Heart left ventricle (tissue), 16 donors: ENCODE data around the gene TTC7B. TPM values are rescaled to one million over a fixed set of nuclear protein-coding genes. Genes with fewer than 3 reads are reported as not detected.

Experiments
- ATAC-seq, 4 donors: fragments of 200-7000 bp; cut with Tn5 transposase; one replicate each; pipeline ENCODE4 v1.9.1; 2020 to 2022; ENCODE audit warnings: moderate library complexity in 4 of 4, mild to moderate bottlenecking in 3 of 4, moderate number of reproducible peaks in 1 of 4
- DNase-seq, 5 donors: peaks; one replicate each; pipeline ENCODE4 v3.0.0-alpha.2; 2020
- H3K27ac ChIP-seq, 12 donors: fragments of 200-600 bp; sonication (generic) in 4 of 12; one replicate each; pipeline versions ENCODE4 v1.5.0 to v1.8.0; 2016 to 2022; ENCODE audit warnings: mild to moderate bottlenecking in 2 of 12
- H3K27me3 ChIP-seq, 9 donors: fragments of 200-600 bp; sonication (generic) in 2 of 9; one replicate each; pipeline versions ENCODE4 v1.5.1 to v1.8.0; 2016 to 2022; ENCODE audit warnings: mild to moderate bottlenecking in 3 of 9
- H3K36me3 ChIP-seq, 9 donors: fragments of 200-600 bp; sonication (generic) in 2 of 9; one replicate each; pipeline versions ENCODE4 v1.5.0 to v1.8.0; 2018 to 2022; ENCODE audit warnings: mild to moderate bottlenecking in 2 of 9
- H3K4me1 ChIP-seq, 12 donors: fragments of 200-600 bp; sonication (generic) in 4 of 12; one replicate each; pipeline versions ENCODE4 v1.5.0 to v1.8.0; 2016 to 2022; ENCODE audit warnings: mild to moderate bottlenecking in 3 of 12
- H3K4me3 ChIP-seq, 12 donors: fragments of 200-600 bp; sonication (generic) in 4 of 12; one replicate each; pipeline versions ENCODE4 v1.5.0 to v1.8.0; 2017 to 2022; ENCODE audit warnings: mild to moderate bottlenecking in 9 of 12, moderate library complexity in 4 of 12
- H3K9me3 ChIP-seq, 12 donors: fragments of 200-600 bp; sonication (generic) in 4 of 12; one replicate each; pipeline versions ENCODE4 v1.5.0 to v1.8.0; 2016 to 2022; ENCODE audit warnings: mild to moderate bottlenecking in 1 of 12
- POLR2A ChIP-seq, 2 donors: fragments of 450-650 bp; IDR thresholded peaks; one replicate each; pipeline ENCODE4 v1.6.1; 2017; ENCODE audit warnings: antibody characterized with exemption in 2 of 2, mild to moderate bottlenecking in 2 of 2, moderate library complexity in 2 of 2
- WGBS, 4 donors: extraction: QIAGEN DNeasy Blood & Tissue Kit in 2 of 4; methylation state at CpG; one replicate each; pipeline versions ENCODE4 v1.1.5 to v1.1.7; 2013 to 2018; 5-methylcytosine and 5-hydroxymethylcytosine counted together
- intact Hi-C, 10 donors: fragments of 100-400 bp; cut with DNase I; formaldehyde crosslinking; loops; one replicate each; pipeline versions ENCODE4 v1.11.1 to v1.14.2; 2022
- polyA plus RNA-seq, 2 donors: library from polyadenylated mRNA; stranded (reverse); fragments of 200-250 nt; gene quantifications; one replicate each; pipeline ENCODE4 v1.2.3, GENCODE V29; 2013
- total RNA-seq, 9 donors: library from RNA; depleted of rRNA in 2 of 9; stranded (reverse); fragments of >200 nt in 2 of 9; fragmentation: NEBNext Ultra II Directional in 3 of 9; extraction: Animal tissue kit (Norgen Biotek cat#: 25700) in 3 of 9; gene quantifications; one replicate each; pipeline versions ENCODE4 v1.1.0 to v1.2.4, GENCODE V29; 2016 to 2023
- TF ChIP-seq, protein P1 (sequence below), 12 donors: fragments of 200-600 bp; sonication (generic) in 4 of 12; IDR thresholded peaks; one replicate each; pipeline versions ENCODE4 v1.5.0 to v1.8.0; 2018 to 2022; ENCODE audit warnings: antibody characterized with exemption in 12 of 12, mild to moderate bottlenecking in 5 of 12
- donor health status: ischemic (EF 13 %, LVEDD 7.1; RV severe dilation, severe dysfunction).
- donor health status: healthy with polysubstance abuse.
- donor health status: DM: no; HTN: yes; CAD: no.
- donor health status: DM: no; HTN: no; CAD: no.
- donor health status: ischemic (EF 25% LVEDD 6.9; RV normal size, moderate dysfunction).
- donor health status: ischemic (EF 25% LVEDD 5.7; RV mildly dilated, moderate dysfunction).
- donor health status: healthy.
- donor health status: DM: yes; HTN: yes; CAD: no.
- donor health status: ischemic (EF 35%, LVEDD 5.7; RV mildly dilated, moderate dysfunction).
- donor health status: nonischemic (EF 11% LVEDD 7.7; RV severe dilation, severe dysfunction).
- donor health status: DM: yes; HTN: yes; CAD: no.
- donor health status: PGD.
- donor health status: ischemic (EF 29% LVEDD 5.4; RV normal size, mild dysfunction).
- donor health status: nonischemic (EF 23%, LVEDD 6.1; RV moderate dilation, normal function).

TTC7B gene
- total and polyA plus RNA-seq, 11 donors, result 20.3 to 76.1 (median 62.6) TPM

DNA sequence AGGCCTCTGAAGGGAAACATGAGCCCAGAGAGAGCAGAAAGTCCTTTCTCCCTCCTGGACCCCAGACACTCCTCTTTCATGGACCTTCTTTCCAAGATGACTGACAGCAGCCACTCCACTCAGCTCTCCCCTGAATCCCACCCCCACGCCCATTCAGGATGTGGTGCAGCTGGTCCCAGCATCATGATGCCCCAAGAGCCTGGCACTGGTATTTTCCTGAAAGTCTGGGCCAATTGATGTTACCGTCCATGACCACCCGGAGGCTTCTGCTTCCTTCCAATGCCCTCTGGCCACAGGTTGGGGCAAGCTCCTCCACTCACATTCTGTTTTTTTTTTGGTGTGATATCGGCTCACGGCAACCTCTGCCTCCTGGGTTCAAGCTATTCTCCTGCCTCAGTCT lies 306.8 kb downstream of the TTC7B start:
- Histone ChIP-seq H3K27me3 (no peaks in the 10 kb centered on the region), H3K27ac (peak overlapping the region in 1 of 12 donors; percentile 20), H3K9me3 (no peaks in the 10 kb centered on the region), H3K36me3 (no peaks in the 10 kb centered on the region), H3K4me1 (peaks cover 3 to 28% (median 22%) of the 10 kb centered on the region in 12 donors), H3K4me3 (no peak overlapping the region)
- ATAC-seq (no peak), DNase-seq (no peak)
- WGBS, 4 donors, result 73 to 75% (median 75%) methylated on average over 5 of the region's 5 CpGs
- intact Hi-C loops, result no loop called here
- TF ChIP-seq, protein P1, sequence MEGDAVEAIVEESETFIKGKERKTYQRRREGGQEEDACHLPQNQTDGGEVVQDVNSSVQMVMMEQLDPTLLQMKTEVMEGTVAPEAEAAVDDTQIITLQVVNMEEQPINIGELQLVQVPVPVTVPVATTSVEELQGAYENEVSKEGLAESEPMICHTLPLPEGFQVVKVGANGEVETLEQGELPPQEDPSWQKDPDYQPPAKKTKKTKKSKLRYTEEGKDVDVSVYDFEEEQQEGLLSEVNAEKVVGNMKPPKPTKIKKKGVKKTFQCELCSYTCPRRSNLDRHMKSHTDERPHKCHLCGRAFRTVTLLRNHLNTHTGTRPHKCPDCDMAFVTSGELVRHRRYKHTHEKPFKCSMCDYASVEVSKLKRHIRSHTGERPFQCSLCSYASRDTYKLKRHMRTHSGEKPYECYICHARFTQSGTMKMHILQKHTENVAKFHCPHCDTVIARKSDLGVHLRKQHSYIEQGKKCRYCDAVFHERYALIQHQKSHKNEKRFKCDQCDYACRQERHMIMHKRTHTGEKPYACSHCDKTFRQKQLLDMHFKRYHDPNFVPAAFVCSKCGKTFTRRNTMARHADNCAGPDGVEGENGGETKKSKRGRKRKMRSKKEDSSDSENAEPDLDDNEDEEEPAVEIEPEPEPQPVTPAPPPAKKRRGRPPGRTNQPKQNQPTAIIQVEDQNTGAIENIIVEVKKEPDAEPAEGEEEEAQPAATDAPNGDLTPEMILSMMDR (IDR thresholded peaks at IDR 0.05), result no peak
- TF ChIP-seq POLR2A (IDR thresholded peaks at IDR 0.05), result no peak

DNA sequence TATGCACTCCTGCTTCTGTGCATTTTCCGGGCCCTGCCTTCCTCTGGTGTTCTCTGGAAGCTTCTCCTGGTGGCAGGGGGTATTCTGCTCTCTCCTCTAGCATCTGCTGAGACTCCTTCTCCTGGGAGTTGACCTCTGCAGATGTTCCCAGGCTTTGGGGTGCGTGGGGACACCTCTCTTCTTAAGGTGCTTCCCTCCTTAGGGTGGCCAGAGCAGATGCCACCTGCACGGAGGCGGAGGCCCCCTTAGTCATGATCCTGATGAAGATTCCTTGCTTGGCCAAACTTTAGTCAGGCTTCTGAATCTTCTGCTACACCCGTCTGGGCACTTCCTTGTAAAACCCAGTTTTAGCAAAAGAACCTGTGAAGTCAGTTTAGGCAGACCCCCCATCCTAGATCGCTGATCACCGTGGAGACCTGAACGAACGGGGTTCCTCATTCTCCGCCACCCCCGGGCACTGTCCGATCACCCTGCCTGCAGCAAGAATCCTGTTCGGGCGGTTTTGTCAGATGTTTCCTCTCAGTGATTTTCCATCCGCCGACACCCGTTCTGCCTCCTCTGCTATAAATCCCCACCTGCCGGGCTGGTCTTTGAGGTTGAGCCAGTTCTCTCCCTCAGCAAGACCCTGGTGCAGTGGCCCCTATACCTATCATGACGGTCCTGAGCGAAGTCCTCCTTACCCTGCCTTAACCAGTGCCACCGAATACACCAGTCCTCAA lies 307.5 kb downstream of the TTC7B start:
- Histone ChIP-seq H3K4me1 (peaks cover 3 to 22% (median 18%) of the 10 kb centered on the region in 12 donors), H3K27ac (no peak overlapping the region), H3K4me3 (no peak overlapping the region), H3K27me3 (no peaks in the 10 kb centered on the region), H3K36me3 (no peaks in the 10 kb centered on the region), H3K9me3 (no peaks in the 10 kb centered on the region)
- TF ChIP-seq, protein P1 (IDR thresholded peaks at IDR 0.05), result no peak
- TF ChIP-seq POLR2A (IDR thresholded peaks at IDR 0.05), result no peak
- DNase-seq (peak in 1 of 5 donors; percentile 48), ATAC-seq (no peak)
- WGBS, 4 donors, result 53 to 72% (median 63%) methylated on average over 21 of the region's 21 CpGs
- intact Hi-C loops, result no loop called here

DNA sequence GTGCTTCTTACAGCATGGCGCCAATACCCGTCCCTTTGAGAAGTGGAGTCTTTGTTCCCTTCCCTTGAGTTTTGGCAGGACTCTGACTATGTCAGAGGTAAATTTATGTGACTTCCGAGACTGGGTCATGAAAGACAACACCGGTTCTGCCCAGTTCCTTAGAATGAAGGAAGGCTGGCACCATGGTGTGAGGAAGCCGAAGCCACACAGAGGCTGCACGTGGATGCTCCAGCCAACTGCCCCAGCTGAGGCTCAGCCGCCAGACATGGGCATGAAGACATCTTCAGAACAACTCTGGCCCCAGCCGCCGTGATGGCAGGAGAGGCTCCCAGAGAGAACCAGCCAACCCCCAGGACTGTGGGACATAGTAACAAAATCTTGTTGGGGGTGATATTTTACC lies 308.2 kb downstream of the TTC7B start:
- DNase-seq, result peak in 1 of 5 donors; percentile 18
- no peak overlapping the region for H3K27ac ChIP-seq
- intact Hi-C loops, result no loop called here

DNA sequence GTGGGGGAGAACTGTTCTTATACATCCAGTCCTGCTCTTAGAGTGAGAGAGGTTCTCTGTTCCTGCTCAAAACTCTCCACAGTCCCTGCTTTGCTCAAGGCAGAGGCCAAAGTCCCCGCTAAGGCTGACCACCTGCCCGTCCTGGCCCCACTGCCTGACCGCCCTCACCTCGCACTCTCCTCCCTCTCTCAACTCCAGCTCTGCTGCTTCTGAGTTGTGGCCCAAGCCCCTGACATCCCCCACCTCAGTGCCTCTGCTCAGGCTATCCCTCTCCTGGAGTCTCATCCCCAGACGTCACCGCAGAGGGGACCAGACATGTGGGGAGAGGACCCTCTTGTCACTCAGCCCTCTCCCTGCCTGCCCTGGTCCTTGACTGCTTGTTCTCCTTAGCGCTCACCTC lies 308.8 kb downstream of the TTC7B start:
- intact Hi-C loops, result no loop called here
- DNase-seq (peak in 1 of 5 donors; percentile 21), ATAC-seq (no peak)
- H3K36me3 ChIP-seq, result no peaks in the 10 kb centered on the region
- H3K27me3 ChIP-seq, result no peaks in the 10 kb centered on the region
- 92 to 97% (median 93%) methylated on average over 7 of the region's 7 CpGs for WGBS, 4 donors
- H3K27ac ChIP-seq, result no peak overlapping the region
- TF ChIP-seq, protein P1 (IDR thresholded peaks at IDR 0.05), result no peak
- no peak for TF ChIP-seq POLR2A (IDR thresholded peaks at IDR 0.05)
- H3K4me3 ChIP-seq, result no peak overlapping the region
- H3K9me3 ChIP-seq, result no peaks in the 10 kb centered on the region
- peaks cover 1 to 15% (median 6%) of the 10 kb centered on the region in 12 donors for H3K4me1 ChIP-seq

More for the DNA sequence above, 308.2 kb downstream of the TTC7B start:
- no peaks in the 10 kb centered on the region for H3K36me3 ChIP-seq
- H3K27me3 ChIP-seq, result no peaks in the 10 kb centered on the region
- peaks cover 3 to 21% (median 12%) of the 10 kb centered on the region in 12 donors for H3K4me1 ChIP-seq
- H3K4me3 ChIP-seq, result no peak overlapping the region
- TF ChIP-seq, protein P1 (IDR thresholded peaks at IDR 0.05), result no peak
- no peak for TF ChIP-seq POLR2A (IDR thresholded peaks at IDR 0.05)
- ATAC-seq, result no peak
- H3K9me3 ChIP-seq, result no peaks in the 10 kb centered on the region
- 87 to 94% (median 91%) methylated on average over 9 of the region's 9 CpGs for WGBS, 4 donors
